ENCODE measurements around the gene NLRX1.

Gene NLRX1

DNA sequence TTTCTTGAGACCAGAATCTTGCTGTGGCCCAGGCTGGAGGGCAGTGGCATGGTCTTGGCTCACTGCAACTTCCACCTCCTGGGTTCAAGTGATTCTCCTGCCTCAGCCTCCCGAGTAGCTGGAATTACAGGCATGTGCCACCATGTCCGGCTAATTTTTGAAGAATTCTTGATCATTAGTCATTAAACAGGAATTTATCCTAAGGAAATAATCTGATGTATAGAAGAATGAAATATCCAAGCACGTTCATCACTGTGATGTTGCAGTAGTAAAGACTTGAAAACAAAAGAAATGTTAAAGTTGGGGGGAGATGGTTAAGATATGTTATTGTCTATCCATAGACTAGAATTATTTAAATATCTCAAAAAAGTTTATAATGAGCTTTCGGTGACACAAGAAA, 61.2 kb downstream of the NLRX1 start:
- POLR2A ChIA-PET, result no interaction called here
- TF ChIP-seq, protein P1, sequence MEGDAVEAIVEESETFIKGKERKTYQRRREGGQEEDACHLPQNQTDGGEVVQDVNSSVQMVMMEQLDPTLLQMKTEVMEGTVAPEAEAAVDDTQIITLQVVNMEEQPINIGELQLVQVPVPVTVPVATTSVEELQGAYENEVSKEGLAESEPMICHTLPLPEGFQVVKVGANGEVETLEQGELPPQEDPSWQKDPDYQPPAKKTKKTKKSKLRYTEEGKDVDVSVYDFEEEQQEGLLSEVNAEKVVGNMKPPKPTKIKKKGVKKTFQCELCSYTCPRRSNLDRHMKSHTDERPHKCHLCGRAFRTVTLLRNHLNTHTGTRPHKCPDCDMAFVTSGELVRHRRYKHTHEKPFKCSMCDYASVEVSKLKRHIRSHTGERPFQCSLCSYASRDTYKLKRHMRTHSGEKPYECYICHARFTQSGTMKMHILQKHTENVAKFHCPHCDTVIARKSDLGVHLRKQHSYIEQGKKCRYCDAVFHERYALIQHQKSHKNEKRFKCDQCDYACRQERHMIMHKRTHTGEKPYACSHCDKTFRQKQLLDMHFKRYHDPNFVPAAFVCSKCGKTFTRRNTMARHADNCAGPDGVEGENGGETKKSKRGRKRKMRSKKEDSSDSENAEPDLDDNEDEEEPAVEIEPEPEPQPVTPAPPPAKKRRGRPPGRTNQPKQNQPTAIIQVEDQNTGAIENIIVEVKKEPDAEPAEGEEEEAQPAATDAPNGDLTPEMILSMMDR (IDR thresholded peaks at IDR 0.05; ENCODE audit: insufficient read depth, low read length, missing control alignments), result no peak
- H3K4me3 ChIP-seq (ENCODE audit: low read depth, low read length), result no peak overlapping the region
- CTCF ChIA-PET, result interaction anchor here (1.0 to 2.5 kb wide), 5 partner anchors 12 to 108 kb away, joined by 4 to 18 read pairs (median 5); partner anchors contain the start of gene CBL
- no peak for DNase-seq (ENCODE audit: low read depth, low spot score)
